HG02571 (cell line): Measurements from ENCODE around the gene MORN5.
"Not testable (repeated sequence)": the region's sequence is repeated elsewhere in the genome, so short reads cannot be mapped to it uniquely, and the experiment has no call there.

Source experiments
- ATAC-seq: cut with Tn5 transposase; IDR thresholded peaks from one replicate; pipeline ENCODE4 v1.9.1; 2021; ENCODE audit warnings: mild to moderate bottlenecking, moderate library complexity; ENCODE audit not compliant: unreplicated experiment

Gene MORN5

DNA sequence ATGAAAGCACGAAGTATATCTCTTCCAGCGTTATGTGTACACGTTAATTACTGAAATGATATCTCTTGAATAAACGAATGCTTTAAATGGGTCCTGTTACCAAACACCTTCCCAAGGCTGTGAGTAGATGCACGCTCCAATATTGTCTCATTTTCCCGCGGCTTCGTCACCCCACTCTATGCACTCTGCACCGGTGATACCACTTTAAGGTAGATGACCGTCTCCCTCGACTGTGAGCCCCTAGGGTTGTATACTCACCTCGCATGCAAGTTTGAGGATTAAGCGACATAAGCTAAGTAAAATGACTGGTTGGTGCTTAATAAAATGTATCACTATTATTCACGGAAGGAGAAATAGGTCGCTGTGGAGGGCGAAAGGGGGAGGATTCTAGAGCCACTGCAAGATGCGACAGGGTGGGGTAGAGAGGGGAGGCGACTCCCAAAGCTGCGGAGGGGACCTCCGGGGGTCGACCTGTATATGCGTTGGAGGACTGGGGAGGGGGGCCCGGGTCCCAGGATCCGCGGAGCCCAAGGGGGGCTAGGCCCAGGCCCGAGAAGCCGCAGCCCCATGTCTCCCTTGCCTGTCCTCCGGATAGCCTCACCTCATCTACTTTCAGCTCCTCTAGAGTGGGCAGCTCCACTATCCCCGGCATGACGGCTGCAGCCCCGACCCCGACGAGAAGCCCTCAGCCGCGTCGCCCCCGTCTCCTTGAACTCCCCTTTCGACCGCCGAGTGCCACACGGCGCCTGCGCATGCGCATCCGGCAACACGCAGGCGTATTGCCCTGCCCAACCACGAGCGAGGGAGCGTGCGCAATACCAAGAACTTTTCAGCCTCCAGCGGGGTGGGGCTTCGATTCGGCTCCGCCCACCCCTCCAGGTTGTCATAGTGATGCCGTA, at the start of gene MORN5, which contains the start of gene NDUFA8:
MORN5 (plus strand) TSS at position 883 of the 899 bp plus-strand sequence. CDS start 65 bp downstream, outside the sequence.
NDUFA8 (minus strand) TSS at position 754 of the 899 bp plus-strand sequence; CDS start at position 652, 102 bp downstream.
- ATAC-seq, result peak; percentile 91

DNA sequence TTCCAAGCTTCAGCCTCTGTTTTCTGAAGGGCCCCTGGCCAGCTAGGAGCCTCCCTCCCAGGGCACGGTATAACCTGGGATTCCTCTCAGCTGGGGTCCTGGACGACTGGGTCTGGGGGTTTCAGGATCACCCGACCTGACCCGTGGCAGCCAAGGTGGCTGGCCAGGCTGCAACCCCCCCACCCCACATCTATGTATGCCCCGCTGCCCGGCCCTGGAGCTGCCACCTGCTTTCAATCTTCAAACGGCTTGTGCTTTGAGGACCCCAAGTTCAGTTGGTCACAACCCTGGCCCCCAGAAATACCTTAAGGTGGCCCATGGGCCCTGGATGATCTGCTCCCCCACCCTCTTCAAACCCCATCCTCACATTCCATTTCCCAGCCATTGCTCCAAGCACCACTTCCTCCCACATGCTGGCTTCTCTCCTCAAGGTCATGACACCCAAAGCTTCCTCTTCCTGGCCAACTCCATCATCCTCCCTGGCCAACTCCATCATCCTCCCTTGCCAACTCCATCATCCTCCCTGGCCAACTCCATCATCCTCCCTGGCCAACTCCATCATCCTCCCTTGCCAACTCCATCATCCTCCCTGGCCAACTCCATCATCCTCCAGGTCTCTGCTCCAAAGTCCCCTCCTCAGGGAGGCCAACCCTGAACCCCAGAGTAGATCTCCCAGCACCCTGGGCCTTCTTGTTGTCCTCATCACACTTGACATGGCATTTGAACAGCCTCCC, 49.4 kb upstream of the MORN5 start:
- no peak for ATAC-seq

DNA sequence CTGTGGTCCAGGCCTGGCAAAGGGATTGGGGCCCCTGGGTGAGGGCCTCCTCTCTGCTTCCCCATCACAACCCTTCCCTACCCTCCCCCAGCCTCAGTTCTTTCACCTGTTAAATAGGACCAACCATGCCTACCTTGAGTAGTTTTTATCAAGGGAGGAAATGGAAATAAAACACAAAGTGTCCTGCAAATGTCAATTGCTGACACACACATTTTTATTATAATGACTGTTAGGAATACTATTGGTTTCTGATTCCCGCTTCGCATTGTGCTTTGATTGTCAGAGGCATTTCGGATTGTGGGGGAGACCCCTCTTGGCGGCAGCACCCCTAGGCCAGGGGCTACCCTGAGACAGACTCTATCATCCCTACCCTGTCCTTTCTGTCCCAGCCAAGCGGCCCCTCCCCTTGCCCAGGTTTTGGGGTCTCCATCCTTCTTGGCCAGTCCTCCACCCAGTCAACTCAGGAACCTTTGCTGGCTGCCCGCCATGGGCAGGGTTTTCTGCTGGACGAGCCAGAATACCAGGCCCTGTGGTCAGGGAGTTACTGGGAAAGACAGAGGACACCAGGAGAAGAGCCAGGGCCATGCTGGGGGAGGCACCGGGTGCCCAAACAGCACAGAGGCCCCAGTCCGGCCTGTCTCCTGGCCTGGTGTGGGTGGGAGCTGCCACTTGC, 48.2 kb upstream of the MORN5 start:
- ATAC-seq, result no peak

DNA sequence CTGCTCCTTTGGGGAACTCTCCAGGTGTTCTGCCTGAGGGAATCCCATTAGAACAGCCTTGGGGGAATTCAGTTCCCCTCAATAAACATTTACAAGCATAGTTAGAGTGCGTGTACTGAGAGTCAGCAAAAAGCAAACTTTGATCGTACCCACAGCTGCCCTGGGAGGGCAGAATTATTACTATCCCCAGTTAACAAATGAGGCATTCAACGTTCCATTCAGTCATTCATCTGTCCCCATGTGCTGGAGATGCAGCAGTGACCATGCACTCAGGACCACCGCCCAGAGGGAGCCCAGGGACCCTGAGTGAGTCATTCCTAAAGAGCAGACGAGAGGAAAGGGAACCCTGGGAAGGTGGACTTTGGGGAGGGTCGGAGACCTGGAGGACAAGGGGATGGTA, 47.5 kb upstream of the MORN5 start:
- ATAC-seq, result no peak

DNA sequence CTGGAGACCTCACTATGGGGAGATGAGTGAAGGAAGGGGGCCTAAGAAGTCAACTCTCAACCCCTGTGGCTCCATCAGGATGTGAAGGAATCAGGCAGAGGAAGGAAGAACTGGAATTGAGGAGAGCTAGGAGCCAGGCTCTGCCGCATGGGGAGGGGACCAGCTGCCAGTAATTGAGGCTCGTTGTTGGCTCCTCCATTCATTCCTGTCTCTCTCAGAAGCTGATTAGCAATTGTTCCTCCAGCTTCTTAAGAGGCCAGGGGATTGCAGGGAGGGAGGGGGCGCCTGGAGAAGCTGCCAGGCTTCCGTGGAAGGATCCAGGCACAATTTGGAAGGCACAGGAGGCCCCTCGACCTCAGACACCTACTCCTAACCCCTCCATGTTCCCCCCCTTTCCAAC, 46.1 kb upstream of the MORN5 start:
- no peak for ATAC-seq

DNA sequence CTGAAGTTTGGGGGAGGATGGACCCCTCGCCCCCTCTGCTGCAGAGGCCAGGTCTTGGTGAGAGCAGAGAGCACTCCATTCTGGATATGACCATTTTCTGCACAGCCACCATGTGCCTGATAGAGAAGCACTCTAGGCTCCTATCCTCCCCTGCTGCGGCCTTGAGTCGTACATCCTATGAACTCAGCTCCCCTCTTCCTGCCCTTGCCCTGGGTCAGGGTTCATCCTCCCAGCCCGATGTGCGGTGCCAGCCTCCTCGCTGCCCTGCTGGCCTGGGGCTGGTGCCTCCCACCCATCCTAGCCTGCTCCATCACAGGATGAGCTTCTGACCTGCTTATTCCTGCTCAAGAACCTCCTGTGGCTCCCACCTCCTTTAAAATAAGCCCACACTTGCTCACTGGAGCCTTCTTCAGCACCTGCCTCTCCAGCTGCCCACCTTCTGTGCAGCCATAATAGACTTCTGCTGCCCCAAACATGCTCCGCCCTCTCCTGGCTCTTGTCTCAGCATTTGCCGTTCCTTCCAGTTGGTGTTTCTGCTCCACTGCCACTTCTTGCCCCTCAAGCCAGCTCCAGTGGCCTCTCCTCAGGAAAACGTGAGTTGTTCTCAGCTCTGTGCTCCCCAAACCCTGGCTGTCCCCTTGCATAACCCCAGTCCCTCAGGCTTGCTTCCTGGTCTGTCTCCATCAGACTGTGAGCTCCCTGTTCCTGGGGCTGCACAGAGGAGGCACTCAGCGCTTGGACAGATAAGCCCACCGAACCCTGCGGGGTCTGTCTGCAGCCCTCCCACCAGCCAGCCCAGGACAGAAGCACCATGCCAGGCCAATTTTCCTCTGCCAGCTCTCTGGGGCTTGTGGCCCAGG, 44.3 kb upstream of the MORN5 start:
- ATAC-seq, result no peak

DNA sequence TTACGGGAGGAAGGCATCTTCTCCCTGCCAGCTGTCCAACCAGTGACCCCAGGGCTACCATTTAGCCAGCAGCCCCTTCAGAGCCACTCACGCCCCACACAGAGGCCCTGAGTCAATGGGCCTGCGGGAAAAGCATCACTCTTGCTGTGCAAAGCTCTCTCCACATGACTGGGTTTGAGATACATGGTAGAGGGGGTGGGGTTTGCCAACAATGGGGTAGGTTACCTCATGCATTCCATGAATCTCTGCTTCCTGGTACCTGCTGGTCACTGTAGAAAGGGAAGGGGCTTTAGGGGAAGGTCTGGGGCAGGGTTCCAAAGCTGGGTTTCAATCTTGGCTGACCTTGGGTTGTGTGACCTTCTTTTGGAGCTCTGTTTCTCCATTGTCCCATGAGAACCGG, 43.7 kb upstream of the MORN5 start:
- ATAC-seq, result no peak

DNA sequence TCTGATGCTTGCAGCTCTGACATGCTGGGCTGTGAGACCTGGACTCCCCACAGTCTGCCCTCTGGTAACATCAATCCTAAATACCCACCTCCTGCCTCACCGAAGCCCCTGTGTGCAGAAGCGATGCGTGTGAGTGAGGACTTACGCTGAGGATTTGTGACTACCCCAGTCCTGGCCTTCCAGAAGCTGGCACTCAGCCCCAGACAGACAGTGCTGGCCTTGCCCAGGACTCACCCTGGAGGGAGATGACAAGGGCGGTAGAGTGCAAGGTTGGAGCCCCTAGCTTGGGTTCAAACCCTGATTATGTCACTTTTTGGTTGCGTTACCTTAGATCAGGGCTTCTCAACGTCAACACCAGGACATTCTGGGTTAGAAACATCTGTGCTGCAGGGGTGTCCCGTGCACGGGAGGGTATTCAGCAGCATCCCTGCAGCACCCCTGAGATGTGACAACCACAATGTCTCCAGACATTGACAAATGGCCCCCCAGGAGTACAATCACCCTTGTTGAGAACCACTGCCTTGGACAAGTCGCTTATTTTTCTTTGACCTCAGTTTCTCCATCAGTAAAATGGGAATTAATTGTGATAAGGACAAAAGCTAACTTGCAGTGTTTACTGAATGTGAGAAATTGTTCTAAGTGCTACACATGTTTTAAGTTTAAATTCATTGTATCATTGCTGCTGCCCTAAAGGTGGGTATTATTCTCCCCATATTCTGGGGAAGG, 43.1 kb upstream of the MORN5 start:
- ATAC-seq, result no peak

DNA sequence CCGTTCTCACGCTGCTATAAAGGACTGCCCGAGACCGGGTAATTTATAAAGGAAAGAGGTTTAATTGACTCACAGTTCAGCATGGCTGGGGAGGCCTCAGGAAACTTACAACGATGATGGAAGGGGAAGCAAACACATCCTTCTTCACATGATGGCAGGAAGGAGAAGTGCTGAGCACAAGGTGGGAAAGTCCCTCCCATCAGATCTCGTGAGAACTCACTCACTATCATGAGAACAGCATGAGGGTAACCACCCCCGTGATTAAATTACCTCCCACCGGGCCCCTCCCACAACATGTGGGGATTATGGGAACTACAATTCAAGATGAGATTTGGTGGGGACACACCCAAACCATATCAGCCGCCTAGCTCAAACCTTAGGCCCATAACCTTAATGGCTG, 42.5 kb upstream of the MORN5 start:
- not testable (repeated sequence) for ATAC-seq

DNA sequence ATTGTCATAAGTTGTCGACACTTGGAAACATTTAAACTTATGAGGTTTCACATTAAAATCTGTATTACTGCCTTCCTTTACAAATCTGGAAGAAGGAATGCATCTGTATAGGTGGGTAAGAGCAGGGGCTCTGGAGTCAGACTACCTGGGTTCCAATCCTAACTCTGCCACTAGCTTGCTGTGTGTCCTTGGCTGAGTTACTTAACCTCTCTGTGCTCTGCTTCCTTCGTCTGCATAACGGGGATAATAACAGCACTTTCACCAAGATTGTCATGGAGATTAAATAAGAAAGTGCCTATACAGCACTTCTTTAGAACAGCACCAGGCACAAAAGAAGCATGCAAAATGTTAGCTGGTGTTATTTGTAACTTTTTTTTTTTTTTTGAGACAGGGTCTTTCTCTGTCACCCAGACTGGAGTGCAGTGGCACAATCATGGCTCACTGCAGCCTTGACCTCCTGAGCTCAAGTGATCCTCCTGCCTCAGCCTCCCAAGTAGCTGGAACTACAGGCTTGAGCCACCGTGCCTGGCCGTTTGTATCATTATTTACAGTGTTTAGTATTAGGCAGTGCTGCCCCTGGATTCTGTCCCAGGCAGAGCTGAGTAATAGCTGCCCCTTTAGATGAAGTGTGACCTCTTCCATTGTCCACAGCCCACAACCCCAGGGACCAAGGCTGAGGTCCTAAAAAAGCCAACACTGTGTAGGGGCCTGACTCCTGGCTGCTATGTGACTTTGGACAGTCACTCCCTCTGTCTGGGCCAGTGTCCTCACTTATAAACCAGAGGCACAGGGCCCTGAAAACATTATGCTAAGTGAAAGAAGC, 41.2 kb upstream of the MORN5 start:
- no peak for ATAC-seq

DNA sequence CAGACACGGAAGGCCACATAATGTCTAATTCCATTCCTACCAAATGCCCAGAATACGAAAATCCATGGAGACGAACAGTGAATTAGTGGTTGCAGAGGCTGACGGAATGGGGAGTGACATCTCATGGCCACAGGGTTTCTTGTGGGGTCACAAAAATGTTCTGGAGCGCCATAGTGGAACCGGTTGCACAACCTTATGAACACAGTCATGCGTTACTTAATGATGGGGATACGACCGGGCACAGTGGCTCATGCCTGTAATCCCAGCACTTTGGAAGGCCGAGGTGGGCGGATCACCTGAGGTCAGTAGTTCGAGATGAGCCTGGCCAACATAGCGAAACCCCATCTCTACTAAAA, 40.6 kb upstream of the MORN5 start:
- ATAC-seq, result no peak

DNA sequence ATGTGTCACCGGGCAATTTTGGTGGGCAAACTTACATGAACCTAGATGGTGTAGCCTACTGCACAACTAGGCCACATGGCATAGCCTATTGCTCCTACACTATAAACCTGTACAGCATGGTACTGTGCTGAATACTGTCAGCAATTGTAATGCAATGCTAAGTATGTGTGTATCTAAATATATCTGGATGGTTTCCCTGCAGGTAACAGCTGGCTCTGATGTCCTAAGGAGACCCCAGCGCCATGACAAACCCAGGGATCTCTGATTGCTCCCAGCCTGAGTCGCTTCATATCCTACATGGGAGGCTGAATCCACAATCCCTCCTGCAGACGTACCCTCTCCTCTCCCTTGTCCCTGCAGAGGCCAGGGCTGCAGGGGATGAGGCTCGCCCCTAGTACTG, 40.0 kb upstream of the MORN5 start:
- ATAC-seq, result no peak

DNA sequence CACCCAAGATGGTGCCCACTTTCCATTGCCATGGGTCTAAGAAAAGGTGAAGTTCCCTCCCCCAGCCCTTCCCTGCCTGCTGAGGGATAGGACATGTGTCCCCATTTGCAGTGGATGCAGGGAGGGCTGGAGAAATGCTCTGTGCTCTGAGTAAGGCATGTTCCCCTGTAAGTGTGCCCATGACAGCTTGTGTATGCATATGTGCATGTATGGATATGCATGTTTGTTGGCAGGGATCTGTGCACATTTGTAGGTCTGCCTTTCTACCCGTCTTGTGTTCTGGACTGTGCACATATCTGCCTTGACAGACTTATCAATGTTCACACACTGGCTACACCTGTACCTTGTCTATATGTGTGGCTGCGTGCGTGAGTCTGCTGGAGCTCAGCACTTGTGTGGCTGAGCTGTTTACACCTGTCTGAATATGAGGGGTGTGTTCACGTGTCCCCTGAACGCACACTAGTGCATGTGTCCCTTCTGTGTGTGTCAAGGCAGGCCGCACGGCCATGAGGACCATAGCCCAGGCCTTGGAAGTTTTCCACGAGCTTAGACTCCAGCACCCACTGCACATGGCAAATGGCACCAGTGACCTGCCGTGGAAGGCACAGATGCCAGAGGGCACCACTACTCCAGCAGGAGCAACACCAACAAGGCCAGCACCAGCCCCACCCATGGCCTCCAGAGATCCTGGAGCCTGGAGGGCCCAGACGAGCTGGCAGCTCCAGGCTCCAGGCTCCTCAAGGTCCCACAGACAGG, 39.2 kb upstream of the MORN5 start:
- no peak for ATAC-seq

DNA sequence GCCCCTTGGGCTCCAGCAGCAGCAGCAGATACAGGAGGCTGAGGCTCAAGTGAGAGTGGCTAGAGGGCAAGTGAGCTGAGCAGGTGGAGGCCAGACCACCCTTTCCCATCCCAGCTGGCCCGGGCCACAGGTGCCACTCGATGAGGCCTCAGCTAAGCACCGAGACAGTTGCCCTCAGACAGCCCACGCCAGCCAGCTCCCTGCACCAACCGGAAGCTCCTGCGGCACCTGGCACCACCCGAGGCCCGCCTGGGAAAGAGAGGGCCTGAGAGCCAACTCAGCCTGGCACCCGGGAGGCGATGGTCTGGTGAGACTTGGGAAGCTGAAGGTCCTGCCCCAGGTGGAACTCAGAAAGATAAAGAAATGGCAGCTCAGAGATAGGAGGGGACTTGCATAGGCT, 38.3 kb upstream of the MORN5 start:
- ATAC-seq, result no peak

DNA sequence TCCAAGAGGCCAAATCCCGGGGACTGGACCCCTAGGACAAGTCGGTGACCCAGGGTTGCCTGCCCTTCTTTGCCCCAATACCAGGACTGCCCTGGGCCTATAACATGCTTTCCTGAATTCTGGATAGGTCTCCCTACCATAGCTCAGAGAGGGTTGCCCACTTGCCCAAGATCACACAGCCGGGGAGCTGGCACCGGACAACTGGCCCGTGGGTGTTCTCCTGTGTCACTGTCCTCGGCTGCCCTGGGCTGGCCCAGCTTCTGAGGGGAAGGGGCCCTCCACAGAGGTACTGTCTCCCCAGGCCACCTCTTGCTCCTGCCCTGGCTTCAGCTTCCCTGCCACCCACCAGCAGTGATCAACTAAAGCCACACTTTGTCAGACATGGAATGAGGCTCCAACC, 37.8 kb upstream of the MORN5 start:
- no peak for ATAC-seq

DNA sequence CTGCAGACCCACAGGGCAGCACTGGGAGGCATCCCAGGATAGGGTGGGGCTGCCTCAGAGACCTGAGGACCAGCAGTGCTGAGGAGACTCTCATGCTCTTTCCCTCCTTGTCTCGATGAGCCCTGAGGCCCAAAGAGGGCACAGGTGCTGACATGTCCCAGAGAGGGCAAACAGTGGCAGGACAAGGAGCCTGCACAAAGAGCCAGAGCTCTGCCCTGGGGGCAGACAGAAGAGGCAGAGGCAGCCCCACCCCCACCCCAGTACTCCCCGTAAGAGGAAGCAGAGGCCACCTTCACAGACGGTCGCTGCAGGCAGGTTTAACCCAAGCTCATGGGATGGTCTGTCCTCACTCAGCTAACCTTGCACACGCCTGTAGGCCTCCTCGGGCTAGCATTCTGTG, 37.2 kb upstream of the MORN5 start:
- no peak for ATAC-seq

DNA sequence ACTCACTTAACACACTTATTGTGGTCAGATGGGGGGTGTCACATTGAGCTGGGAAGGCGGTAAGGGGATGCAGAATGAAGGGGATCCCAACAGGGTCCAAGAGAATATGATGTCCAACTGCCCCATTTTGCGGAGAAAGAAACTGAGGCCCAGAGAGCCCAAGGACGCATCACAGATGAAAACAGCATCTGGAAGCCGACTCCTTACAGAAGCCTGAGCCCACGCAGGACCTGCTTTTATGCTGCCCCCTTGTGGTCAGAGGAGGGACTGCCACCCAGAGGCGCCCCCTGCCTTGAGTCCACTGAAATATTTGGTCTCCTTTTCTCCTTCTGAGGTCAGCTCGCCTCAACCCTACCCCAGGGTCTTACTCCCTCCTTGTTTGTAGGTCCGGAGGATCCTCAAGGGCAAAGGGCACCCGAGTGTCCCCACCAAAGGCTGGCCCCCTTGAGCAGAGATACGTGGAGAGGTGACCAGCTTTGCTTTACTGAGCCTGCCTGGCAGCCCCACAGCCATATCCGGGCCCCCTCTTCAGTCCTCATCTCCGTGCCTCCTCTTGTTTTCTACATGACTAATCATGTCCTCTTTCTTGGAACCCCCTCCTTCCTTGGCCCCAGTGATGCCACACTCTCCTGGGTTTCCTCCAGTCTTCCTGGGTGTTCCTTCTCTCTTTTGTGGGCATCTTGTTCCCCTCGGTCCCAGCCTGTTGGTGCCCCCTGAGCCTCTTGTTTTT, 36.6 kb upstream of the MORN5 start:
- no peak for ATAC-seq

DNA sequence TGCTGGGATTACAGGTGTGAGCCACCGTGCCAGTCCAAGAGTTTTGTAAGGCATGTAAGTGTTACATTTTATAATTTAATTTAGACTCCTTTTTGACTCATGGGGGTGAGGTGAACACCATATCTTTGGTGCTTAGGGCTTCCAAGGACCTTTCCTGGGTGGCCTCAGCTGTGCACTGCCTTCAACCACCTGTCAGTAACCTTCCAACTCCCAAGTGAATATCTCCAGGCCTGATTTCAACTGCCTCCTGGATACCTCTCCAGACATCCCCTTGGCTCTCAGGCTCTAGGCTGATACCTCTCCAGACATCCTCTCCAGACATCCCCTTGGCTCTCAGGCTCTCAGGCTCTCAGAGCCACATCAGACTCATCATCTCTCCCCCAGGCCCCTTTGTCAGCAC, 35.7 kb upstream of the MORN5 start:
- no peak for ATAC-seq
